GM12874 (cell line): ENCODE measurements around the gene RPRD1B.

Experiments
- CTCF ChIP-seq: IDR thresholded peaks from 2 replicates; pipeline ENCODE4 v1.5.1; 2011; ENCODE audit warnings: low read depth, mild to moderate bottlenecking, control low read depth, low read length, moderate library complexity; ENCODE audit not compliant: insufficient read depth

RPRD1B gene

GRCh38 chr20:38115205-38115604, 81.7 kb downstream of the RPRD1B start:
- TF ChIP-seq CTCF = no peak

GRCh38 chr20:38115896-38116295, 82.3 kb downstream of the RPRD1B start:
- TF ChIP-seq CTCF = no peak

- no peak for TF ChIP-seq CTCF
Observed at GRCh38 chr20:38116409-38117165, 83.0 kb downstream of the RPRD1B start.

GRCh38 chr20:38117205-38117604, 83.7 kb downstream of the RPRD1B start:
- TF ChIP-seq CTCF = no peak

- no peak for TF ChIP-seq CTCF
Observed at GRCh38 chr20:38117635-38118034, 84.1 kb downstream of the RPRD1B start.

- TF ChIP-seq CTCF = no peak
Observed at GRCh38 chr20:38119446-38119845, 85.9 kb downstream of the RPRD1B start.

- TF ChIP-seq CTCF = no peak
Observed at GRCh38 chr20:38120625-38120988, 87.1 kb downstream of the RPRD1B start.
